GM12865 (cell line): ENCODE results near the gene CPEB4.

ENCODE experiments used
- DNase-seq: peaks from one replicate; pipeline ENCODE4 v3.0.0; 2010; ENCODE audit warnings: low read depth
- H3K4me3 ChIP-seq: 2 replicates; pipeline ENCODE4 v1.5.1; 2011; ENCODE audit warnings: mild to moderate bottlenecking, low read depth, low read length, control low read depth
- CTCF ChIP-seq: IDR thresholded peaks from 2 replicates; pipeline ENCODE4 v1.5.1; 2011; ENCODE audit warnings: low read length, control low read depth, low read depth, inconsistent platforms; ENCODE audit not compliant: insufficient read depth; ENCODE audit errors: missing control alignments

The CPEB4 gene

GRCh38 chr5:173868096-173868880, 19.9 kb upstream of the CPEB4 start:
- no peak for TF ChIP-seq CTCF
- DNase-seq, result no peak
- H3K4me3 ChIP-seq, result no peak overlapping the region

GRCh38 chr5:173869316-173869715, 18.8 kb upstream of the CPEB4 start:
- no peak for DNase-seq
- no peak for TF ChIP-seq CTCF
- no peak overlapping the region for H3K4me3 ChIP-seq

GRCh38 chr5:173872957-173873305, 15.2 kb upstream of the CPEB4 start:
- H3K4me3 ChIP-seq, result no peak overlapping the region
- no peak for DNase-seq
- TF ChIP-seq CTCF, result no peak

- TF ChIP-seq CTCF, result no peak
- H3K4me3 ChIP-seq, result no peak overlapping the region
- DNase-seq, result no peak
Observed at GRCh38 chr5:173873306-173873922, 14.7 kb upstream of the CPEB4 start.

GRCh38 chr5:173875189-173875588, 13.0 kb upstream of the CPEB4 start:
- TF ChIP-seq CTCF, result no peak
- no peak overlapping the region for H3K4me3 ChIP-seq
- no peak for DNase-seq

- no peak for DNase-seq
- no peak overlapping the region for H3K4me3 ChIP-seq
- TF ChIP-seq CTCF, result no peak
Observed at GRCh38 chr5:173878224-173878967, 9.8 kb upstream of the CPEB4 start.
